NB4 (cell line): ENCODE data around the gene TOGARAM2.

Experiments used
- DNase-seq: peaks from one replicate; pipeline ENCODE4 v3.0.0; 2010; ENCODE audit warnings: low read depth
- H3K4me3 ChIP-seq: one replicate; pipeline ENCODE4 v1.5.1; 2011; ENCODE audit warnings: mild to moderate bottlenecking, low read depth, low read length, moderate library complexity
- MYC ChIP-seq: IDR thresholded peaks from 2 replicates; pipeline ENCODE4 v1.6.1; 2011; ENCODE audit warnings: low read depth, low read length
- POLR2A ChIP-seq: IDR thresholded peaks from 2 replicates; pipeline ENCODE4 v1.6.1; 2011; ENCODE audit warnings: mild to moderate bottlenecking; ENCODE audit not compliant: insufficient read length; ENCODE audit errors: extremely low read depth
- TF ChIP-seq, protein P1 (sequence below): IDR thresholded peaks from one replicate; pipeline ENCODE4 v1.5.1; 2012; ENCODE audit warnings: low read depth, low read length
- TF ChIP-seq, protein P2 (sequence below): IDR thresholded peaks from 2 replicates; pipeline ENCODE4 v1.6.1; 2011; ENCODE audit warnings: low read depth, low read length

TOGARAM2 gene

GRCh38 chr2:28949617-28950305, 31.3 kb upstream of the TOGARAM2 start:
- TF ChIP-seq POLR2A (no peak), MYC (no peak)
- TF ChIP-seq, protein P1, sequence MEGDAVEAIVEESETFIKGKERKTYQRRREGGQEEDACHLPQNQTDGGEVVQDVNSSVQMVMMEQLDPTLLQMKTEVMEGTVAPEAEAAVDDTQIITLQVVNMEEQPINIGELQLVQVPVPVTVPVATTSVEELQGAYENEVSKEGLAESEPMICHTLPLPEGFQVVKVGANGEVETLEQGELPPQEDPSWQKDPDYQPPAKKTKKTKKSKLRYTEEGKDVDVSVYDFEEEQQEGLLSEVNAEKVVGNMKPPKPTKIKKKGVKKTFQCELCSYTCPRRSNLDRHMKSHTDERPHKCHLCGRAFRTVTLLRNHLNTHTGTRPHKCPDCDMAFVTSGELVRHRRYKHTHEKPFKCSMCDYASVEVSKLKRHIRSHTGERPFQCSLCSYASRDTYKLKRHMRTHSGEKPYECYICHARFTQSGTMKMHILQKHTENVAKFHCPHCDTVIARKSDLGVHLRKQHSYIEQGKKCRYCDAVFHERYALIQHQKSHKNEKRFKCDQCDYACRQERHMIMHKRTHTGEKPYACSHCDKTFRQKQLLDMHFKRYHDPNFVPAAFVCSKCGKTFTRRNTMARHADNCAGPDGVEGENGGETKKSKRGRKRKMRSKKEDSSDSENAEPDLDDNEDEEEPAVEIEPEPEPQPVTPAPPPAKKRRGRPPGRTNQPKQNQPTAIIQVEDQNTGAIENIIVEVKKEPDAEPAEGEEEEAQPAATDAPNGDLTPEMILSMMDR: no peak
- TF ChIP-seq, protein P2, sequence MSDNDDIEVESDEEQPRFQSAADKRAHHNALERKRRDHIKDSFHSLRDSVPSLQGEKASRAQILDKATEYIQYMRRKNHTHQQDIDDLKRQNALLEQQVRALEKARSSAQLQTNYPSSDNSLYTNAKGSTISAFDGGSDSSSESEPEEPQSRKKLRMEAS: no peak
- DNase-seq: peak; percentile 50
- no peak overlapping the region for H3K4me3 ChIP-seq

GRCh38 chr2:28950941-28951630, 30.0 kb upstream of the TOGARAM2 start:
- no peak for TF ChIP-seq POLR2A
- TF ChIP-seq, protein P1: no peak
- TF ChIP-seq, protein P2: no peak
- no peak for TF ChIP-seq MYC

GRCh38 chr2:28951910-28952835, 28.9 kb upstream of the TOGARAM2 start:
- DNase-seq: peak; percentile 90
- peak overlapping the region; percentile 25 for H3K4me3 ChIP-seq
- TF ChIP-seq POLR2A (no peak), MYC (no peak)
- TF ChIP-seq, protein P2: no peak; the same call in 1 of the 2 replicates
- TF ChIP-seq, protein P1: no peak

More at GRCh38 chr2:28950941-28951630, 30.0 kb upstream of the TOGARAM2 start:
- no peak for DNase-seq
- no peak overlapping the region for H3K4me3 ChIP-seq

- TF ChIP-seq POLR2A (no peak), MYC (no peak; the same call in 1 of the 2 replicates)
- TF ChIP-seq, protein P2: peak; percentile 59
- TF ChIP-seq, protein P1: peak; percentile 27
- peak; percentile 83 for DNase-seq
- H3K4me3 ChIP-seq: peak overlapping the region; percentile 25
Observed at GRCh38 chr2:28952836-28953211, 28.3 kb upstream of the TOGARAM2 start.

GRCh38 chr2:28955467-28955866, 25.6 kb upstream of the TOGARAM2 start:
- TF ChIP-seq POLR2A (no peak), MYC (no peak)
- TF ChIP-seq, protein P2: no peak
- TF ChIP-seq, protein P1: no peak
- no peak for DNase-seq

More at GRCh38 chr2:28955467-28955866, 25.6 kb upstream of the TOGARAM2 start:
- no peak overlapping the region for H3K4me3 ChIP-seq
